ENCODE measurements around the gene SOX8.

- TF ChIP-seq CTCF (IDR thresholded peaks at IDR 0.05) (no peak), POLR2A (IDR thresholded peaks at IDR 0.05) (no peak)
Observed at GRCh38 chr16:1034230-1035065, 52.9 kb downstream of the SOX8 start.
